LNCAP (cell line): ENCODE data around the gene CLN6.

ENCODE experiments used
- CTCF ChIP-seq: fragments of 450-650 bp; IDR thresholded peaks from 2 replicates; pipeline ENCODE4 v1.5.1; 2017; ENCODE audit warnings: mild to moderate bottlenecking

CLN6 gene

GRCh38 chr15:68217341-68217740 lies 12.2 kb downstream of the CLN6 start:
- TF ChIP-seq CTCF, result no peak

GRCh38 chr15:68214838-68215254 lies 14.7 kb downstream of the CLN6 start:
- no peak for TF ChIP-seq CTCF

- TF ChIP-seq CTCF, result no peak
Measured at GRCh38 chr15:68213991-68214837, 15.3 kb downstream of the CLN6 start.

- TF ChIP-seq CTCF, result no peak
Measured at GRCh38 chr15:68211656-68212320, 17.7 kb downstream of the CLN6 start.

GRCh38 chr15:68210821-68211655 lies 18.5 kb downstream of the CLN6 start:
- TF ChIP-seq CTCF, result peak; percentile 92

GRCh38 chr15:68210409-68210756 lies 19.1 kb downstream of the CLN6 start:
- TF ChIP-seq CTCF, result no peak

- no peak for TF ChIP-seq CTCF
Measured at GRCh38 chr15:68209735-68210408, 19.7 kb downstream of the CLN6 start.
